GM21529 (cell line): ENCODE data around the gene LAMTOR4.

ENCODE experiments used
- ATAC-seq: cut with Tn5 transposase; IDR thresholded peaks from one replicate; pipeline ENCODE4 v1.9.1; 2021; ENCODE audit not compliant: unreplicated experiment

Gene LAMTOR4

GRCh38 chr7:100148559-100149328 lies at the start of gene LAMTOR4:
LAMTOR4 (plus strand) TSS chr7:100148918; CDS start chr7:100148973, 55 bp downstream.
- peak; percentile 98 for ATAC-seq

GRCh38 chr7:100099452-100099851 lies 49.3 kb upstream of the LAMTOR4 start:
- no peak for ATAC-seq

GRCh38 chr7:100100420-100101015 lies 48.2 kb upstream of the LAMTOR4 start:
- peak; percentile 63 for ATAC-seq

GRCh38 chr7:100101016-100101862 lies 47.5 kb upstream of the LAMTOR4 start, which contains the start of the genes AP4M1 and MCM7:
AP4M1 (plus strand) TSS chr7:100101643; CDS start chr7:100101715, 72 bp downstream.
MCM7 (minus strand) TSS chr7:100101397; CDS start chr7:100101294, 103 bp downstream.
- ATAC-seq = peak; percentile 85

GRCh38 chr7:100102950-100103840 lies 45.5 kb upstream of the LAMTOR4 start:
- ATAC-seq = no peak

- ATAC-seq = no peak
Observed at GRCh38 chr7:100105534-100105933, 43.2 kb upstream of the LAMTOR4 start.

- no peak for ATAC-seq
Observed at GRCh38 chr7:100106633-100107032, 42.1 kb upstream of the LAMTOR4 start.

- ATAC-seq = no peak
Observed at GRCh38 chr7:100107125-100107737, 41.5 kb upstream of the LAMTOR4 start.

- no peak for ATAC-seq
Observed at GRCh38 chr7:100107890-100108289, 40.8 kb upstream of the LAMTOR4 start.

- ATAC-seq = no peak
Observed at GRCh38 chr7:100109521-100110163, 39.1 kb upstream of the LAMTOR4 start.

- ATAC-seq = no peak
Observed at GRCh38 chr7:100111156-100111555, 37.6 kb upstream of the LAMTOR4 start.

- ATAC-seq = no peak
Observed at GRCh38 chr7:100111914-100112313, 36.8 kb upstream of the LAMTOR4 start.

GRCh38 chr7:100115026-100115425 lies 33.7 kb upstream of the LAMTOR4 start:
- ATAC-seq = no peak

- ATAC-seq = no peak
Observed at GRCh38 chr7:100118388-100119071, 30.2 kb upstream of the LAMTOR4 start.

GRCh38 chr7:100119072-100119969 lies 29.4 kb upstream of the LAMTOR4 start, which contains the start of the genes CNPY4 and TAF6:
CNPY4 (plus strand) TSS chr7:100119634; CDS start chr7:100119745, 111 bp downstream.
TAF6 (minus strand) TSS chr7:100119358; CDS start chr7:100114209, 5,149 bp downstream.
- peak; percentile 74 for ATAC-seq

- peak; percentile 44 for ATAC-seq
Observed at GRCh38 chr7:100119970-100120732, 28.6 kb upstream of the LAMTOR4 start.

GRCh38 chr7:100120733-100121036 lies 28.0 kb upstream of the LAMTOR4 start:
- no peak for ATAC-seq
